HG03066 (cell line): ENCODE results near the gene SRSF7.
"Not testable (repeated sequence)": the region's sequence is repeated elsewhere in the genome, so short reads cannot be mapped to it uniquely, and the experiment has no call there.

Experiments
- ATAC-seq: cut with Tn5 transposase; IDR thresholded peaks from one replicate; pipeline ENCODE4 v1.9.1; 2021; ENCODE audit warnings: low read depth; ENCODE audit not compliant: unreplicated experiment

Gene SRSF7

DNA sequence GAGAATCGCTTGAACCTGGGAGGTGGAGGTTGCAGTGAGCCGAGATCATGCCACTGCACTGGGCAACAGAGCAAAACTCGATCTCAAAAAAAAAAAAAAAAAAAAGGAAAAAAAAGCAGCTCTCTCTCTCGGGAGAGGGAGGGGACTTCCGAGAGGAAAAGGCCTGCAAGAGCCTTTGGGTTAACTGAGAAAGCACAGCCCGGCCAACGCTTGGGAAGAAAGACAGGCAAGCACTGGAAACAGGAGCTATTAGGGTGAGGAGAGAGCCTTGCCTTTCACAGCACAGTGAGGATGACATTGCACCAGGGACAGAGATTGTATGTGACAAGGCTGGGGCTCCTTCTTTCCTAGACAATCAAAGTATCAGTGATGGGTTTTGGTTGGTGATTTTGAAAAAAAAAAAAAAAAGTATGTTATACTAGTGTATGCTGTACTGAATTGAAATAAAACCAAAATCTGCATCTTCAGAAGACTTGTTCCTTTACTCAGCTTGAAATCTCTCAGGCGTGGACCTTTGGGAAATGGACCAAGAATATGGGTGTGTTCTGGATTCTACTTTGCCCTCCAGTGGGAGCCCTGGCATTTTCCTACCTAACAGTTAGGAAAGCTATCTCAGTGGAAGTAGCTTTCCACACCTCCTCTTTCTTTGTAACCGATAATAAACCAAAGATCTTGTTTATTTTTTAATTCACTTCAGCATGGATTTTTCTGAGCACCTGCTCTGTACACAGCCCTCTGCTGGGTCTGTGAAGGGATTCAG is 16.7 kb downstream of the SRSF7 start:
- ATAC-seq: no peak

DNA sequence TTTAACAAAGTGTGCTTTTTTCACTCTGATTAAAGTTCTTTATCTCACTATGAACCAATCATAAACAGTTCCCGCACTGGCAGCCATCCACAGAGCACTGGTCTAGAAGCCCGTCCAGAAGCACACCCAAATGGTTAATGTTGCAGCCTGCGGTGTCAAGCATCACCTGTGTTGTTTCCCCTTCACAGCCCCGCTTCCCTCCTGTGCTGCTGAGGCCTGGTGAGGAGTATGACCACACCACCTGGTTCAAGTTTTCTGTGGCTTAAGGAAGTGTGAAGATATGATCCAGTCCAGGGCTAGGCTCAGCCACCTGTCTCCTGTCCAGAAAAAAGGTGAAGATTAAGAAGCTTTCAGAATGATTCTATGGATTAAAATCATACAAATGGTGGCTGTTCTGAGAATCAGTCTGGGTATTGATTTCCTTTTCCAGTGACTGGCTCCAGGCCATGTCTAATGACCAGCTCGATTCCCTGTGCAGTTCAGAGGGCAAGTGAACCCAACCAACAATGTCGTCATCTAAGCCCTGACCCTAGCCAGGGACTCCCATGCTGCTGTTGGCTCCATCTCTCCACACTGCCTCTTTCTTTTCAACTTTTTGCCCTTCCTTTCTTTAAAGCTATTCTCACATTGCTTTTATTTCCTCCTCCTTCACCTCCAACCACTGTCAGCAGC is 17.7 kb downstream of the SRSF7 start:
- no peak for ATAC-seq

DNA sequence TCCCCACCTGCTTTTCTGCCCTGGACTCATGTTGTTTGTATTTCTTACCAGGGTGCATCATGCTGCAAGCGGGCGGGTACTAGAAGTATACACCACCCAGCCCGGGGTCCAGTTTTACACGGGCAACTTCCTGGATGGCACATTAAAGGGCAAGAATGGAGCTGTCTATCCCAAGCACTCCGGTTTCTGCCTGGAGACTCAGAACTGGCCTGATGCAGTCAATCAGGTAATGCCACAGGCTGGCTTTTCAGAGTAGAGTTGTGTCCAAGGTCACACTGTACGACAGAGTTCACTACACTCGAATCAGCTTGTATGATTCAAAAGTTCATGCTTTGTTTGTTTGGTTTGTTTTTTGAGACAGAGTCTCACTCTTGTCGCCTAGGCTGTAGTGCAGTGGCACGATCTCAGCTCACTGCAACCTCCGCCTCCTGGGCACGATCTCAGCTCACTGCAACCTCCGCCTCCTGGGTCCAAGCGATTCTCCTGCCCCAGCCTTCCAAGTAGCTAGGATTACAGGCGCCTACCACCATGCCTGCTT is 19.4 kb downstream of the SRSF7 start:
- ATAC-seq: no peak

GRCh38 chr2:38731090-38731489 is 20.1 kb downstream of the SRSF7 start:
- no peak for ATAC-seq

- ATAC-seq: no peak
Observed at GRCh38 chr2:38728694-38729093, 22.5 kb downstream of the SRSF7 start.

DNA sequence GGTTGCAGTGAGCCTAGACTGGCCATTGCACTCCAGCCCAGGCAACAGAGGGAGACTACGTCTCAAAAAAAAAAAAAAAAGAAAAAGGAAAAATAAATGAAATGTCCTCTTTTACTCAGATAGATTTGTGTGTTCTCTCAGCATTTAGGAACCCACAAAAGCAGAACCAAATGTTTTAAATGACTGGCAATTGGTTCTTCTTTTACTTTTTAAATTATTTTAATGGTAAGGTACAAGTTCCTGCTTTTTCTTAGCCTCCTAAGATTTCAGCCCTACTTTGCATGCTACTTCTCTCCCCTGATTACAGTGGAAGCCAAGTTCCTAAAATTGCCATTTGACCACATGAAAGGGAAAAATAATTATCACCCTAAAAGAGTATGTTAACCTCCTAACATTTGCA is 23.5 kb downstream of the SRSF7 start:
- no peak for ATAC-seq

DNA sequence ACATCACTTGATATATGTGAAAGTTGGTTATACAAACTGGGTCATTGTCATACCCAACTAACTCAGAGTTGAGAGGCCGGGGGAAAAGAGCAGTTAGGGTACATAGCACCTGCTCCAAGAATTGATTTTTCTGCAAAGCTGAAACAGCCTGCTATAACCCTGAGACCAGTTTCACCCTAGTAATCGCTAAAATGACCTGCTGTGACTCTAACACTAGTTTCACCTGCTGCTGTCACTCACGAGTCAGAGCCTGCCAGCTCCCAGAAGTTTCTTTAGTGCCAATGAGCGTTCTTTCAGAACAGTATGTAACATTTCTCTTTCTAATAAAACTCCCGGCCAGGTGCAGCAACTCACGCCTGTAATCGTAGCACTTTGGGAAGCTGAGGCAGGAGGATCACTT is 28.0 kb downstream of the SRSF7 start:
- peak; percentile 61 for ATAC-seq

DNA sequence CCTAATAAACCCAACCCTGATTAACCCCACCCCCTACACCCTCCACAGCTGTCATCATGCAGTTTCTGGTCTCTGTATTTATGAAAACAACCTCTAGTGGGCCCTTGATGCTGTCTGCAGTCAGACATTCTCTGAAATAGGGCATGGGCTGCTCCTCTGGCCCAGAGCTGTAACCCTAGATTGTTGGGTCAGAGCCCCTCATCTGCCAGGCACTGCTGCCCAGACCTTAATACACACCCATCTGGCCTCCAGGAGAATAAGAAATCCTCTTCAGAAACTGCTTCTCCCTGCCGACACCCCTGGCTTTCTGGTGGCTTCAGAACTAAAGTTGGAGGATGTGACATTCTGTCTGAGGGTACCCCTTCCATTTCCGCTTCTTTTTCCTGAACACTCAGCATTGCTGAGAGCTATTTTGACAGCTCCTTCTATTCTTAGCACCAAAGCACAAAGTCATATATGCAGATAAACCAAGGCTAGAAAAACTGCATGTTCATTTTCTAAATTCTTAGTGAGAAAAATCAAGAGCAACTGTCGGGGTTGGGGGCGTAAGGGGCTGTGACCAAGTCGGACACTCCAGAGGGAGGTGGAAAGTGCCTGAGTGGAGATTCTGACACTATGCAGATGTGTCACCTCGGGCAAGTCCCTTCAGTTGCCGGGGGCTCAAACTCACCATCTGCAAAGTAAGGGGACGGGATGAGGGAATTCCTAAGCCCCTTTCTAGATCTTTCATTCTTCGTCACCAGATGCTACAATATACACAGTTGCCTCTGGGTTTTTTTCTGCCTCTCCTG is 28.7 kb downstream of the SRSF7 start:
- ATAC-seq: peak; percentile 20

GRCh38 chr2:38720613-38721241 is 30.4 kb downstream of the SRSF7 start:
- ATAC-seq: no peak

- no peak for ATAC-seq
Observed at GRCh38 chr2:38719706-38720105, 31.5 kb downstream of the SRSF7 start.

DNA sequence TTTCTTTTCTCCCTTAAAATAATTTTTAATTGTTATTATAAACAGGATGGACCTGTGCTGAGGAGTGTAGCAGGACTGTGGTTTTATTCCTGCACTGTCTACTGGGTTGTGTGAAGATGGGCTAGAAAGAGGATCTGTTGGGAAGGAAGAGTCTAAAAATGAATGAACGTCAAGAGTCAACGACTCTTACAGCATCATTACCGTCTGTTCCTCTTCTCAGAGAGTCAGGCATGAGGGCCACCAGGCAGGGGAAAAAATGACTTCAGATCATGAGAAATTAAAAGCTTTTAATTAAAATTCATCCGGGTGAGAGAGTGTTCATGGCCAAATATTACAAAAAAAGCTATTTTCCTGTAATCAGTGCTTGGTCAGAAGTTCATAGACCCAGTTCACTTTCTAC is 32.6 kb downstream of the SRSF7 start:
- no peak for ATAC-seq

- no peak for ATAC-seq
Observed at GRCh38 chr2:38716185-38716584, 35.0 kb downstream of the SRSF7 start.

- not testable (repeated sequence) for ATAC-seq
Observed at GRCh38 chr2:38714941-38715340, 36.2 kb downstream of the SRSF7 start.

GRCh38 chr2:38713338-38713737 is 37.8 kb downstream of the SRSF7 start:
- ATAC-seq: no peak

GRCh38 chr2:38712871-38713270 is 38.3 kb downstream of the SRSF7 start:
- ATAC-seq: no peak

DNA sequence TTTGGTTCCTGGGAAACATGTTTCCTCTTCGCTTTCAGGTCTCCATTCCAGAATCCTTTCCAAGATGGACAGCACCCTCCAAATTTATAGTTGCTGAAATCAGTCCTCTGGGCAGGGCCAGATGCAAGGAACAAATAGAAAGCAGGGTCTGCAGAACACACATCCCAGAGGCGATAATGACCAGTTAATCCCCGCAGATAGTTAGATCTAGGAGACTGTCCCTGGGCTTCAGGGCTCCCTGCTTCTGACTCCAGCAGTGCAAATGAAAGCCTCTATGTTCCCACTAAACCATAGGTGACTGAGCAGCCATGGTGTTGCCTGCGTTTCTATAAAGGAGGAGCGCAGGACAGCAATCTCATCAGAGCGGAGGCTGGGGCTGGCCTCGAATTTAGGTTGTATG is 38.7 kb downstream of the SRSF7 start:
- no peak for ATAC-seq

DNA sequence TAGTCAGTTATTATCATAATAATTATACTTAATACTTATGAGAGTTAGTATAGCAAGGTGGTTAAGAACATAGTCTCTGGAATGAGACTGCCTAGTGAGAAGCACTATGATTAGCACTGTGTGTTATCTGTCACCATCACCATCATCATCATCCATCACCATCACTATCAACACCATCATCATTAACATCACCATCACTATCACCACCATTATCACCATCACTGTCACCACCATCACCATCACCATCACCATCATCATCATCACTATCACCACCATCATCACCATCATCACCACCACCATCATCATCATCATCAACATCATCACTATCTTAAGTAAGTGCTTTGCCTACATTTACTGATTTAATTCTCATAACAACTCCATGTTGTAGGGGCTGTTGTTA is 39.6 kb downstream of the SRSF7 start:
- no peak for ATAC-seq

- no peak for ATAC-seq
Observed at GRCh38 chr2:38709567-38710194, 41.5 kb downstream of the SRSF7 start.

DNA sequence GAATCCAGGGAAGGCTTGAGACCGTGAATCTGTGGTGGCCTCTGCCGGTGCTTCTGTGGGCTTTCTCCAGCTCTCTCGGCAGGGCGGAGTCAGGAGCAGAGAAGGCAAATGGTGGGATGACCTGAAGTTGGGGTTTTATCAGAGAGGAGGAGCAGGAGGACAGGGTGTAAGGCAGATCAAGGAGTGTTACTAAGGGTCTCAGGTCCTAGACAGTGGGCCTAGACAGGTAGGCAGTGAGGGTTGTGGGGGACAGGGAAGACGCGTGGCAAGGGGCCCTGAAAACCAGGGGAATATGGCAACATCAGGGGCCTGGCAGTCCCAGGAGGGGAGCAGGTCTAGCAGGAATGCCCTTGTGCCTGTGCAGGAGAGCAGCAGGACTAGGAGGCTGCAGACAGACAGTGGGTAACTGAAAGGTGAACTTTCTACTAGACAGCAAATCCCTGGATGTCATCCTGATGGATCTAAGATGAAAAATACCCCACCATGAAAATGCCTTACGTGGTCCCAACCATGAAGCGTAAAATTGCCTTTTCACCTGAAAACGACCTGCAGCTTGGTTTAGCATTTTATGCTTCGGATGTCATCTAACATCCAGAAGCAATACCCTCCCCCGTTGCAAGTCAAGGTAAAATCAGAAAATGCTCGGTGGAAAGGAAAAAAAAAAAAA is 42.1 kb downstream of the SRSF7 start:
- ATAC-seq: no peak

GRCh38 chr2:38708491-38708890 is 42.7 kb downstream of the SRSF7 start:
- ATAC-seq: not testable (repeated sequence)
